Activated B cell treated with CpG ODN at 0.5 μM for 24 hours (primary cell): Measurements from ENCODE around the gene HCST. TPM values are rescaled to one million over a fixed set of nuclear protein-coding genes. Genes with fewer than 3 reads are reported as not detected.

Source experiments
- ATAC-seq: fragments of 200-7000 bp; cut with Tn5 transposase; one replicate; pipeline ENCODE4 v1.10.0; 2021; ENCODE audit warnings: low read depth, mild to moderate bottlenecking, moderate library complexity
- CTCF ChIA-PET: fragments of 350-600 bp; sonication (Branson Sonifier 250); formaldehyde crosslinking; loops from one replicate; lab custom pipeline; 2021; ENCODE audit warnings: antibody characterized with exemption; lab: Charles Lee
- POLR2A ChIA-PET: fragments of 350-600 bp; sonication (Branson Sonifier 250); formaldehyde crosslinking; loops from one replicate; lab custom pipeline; 2021; ENCODE audit warnings: antibody characterized with exemption; lab: Charles Lee
- DNase-seq: peaks from one replicate; pipeline ENCODE4 v3.0.0; 2022
- H3K27ac Mint-ChIP-seq: one replicate; pipeline ENCODE4 v1.8.0; 2020; ENCODE audit warnings: mixed read lengths
- H3K27me3 Mint-ChIP-seq: one replicate; pipeline ENCODE4 v1.8.0; 2021; ENCODE audit warnings: mixed read lengths
- H3K36me3 Mint-ChIP-seq: one replicate; pipeline ENCODE4 v1.8.0; 2021; ENCODE audit warnings: low read depth, mixed read lengths
- H3K4me1 Mint-ChIP-seq: one replicate; pipeline ENCODE4 v1.8.0; 2021; ENCODE audit warnings: mixed read lengths
- H3K4me3 Mint-ChIP-seq: one replicate; pipeline ENCODE4 v1.8.0; 2020; ENCODE audit warnings: mild to moderate bottlenecking, mixed read lengths
- H3K9me3 Mint-ChIP-seq: one replicate; pipeline ENCODE4 v1.8.0; 2020; ENCODE audit warnings: mixed read lengths
- CTCF ChIP-seq: fragments of 200-600 bp; IDR thresholded peaks from one replicate; pipeline ENCODE4 v1.8.0; 2022; ENCODE audit warnings: antibody characterized with exemption, mild to moderate bottlenecking
- intact Hi-C: fragments of 100-400 bp; cut with micrococcal nuclease; formaldehyde crosslinking; loops from one replicate; pipeline ENCODE4 v1.15.1; 2024
- total RNA-seq: library from RNA; stranded (reverse); gene quantifications from 2 replicates; pipeline ENCODE4 v1.2.3, GENCODE V29; 2022

HCST gene
- total RNA-seq, 1 donor from 2014 or later: 2.9 TPM

- ATAC-seq: no peak
- H3K27me3 Mint-ChIP-seq: no peaks in the 10 kb centered on the region
These were observed 23.2 kb downstream of the HCST start for GRCh38 chr19:35925501-35925900.

GRCh38 chr19:35928507-35928906, 26.2 kb downstream of the HCST start:
- H3K36me3 Mint-ChIP-seq: peaks cover 2% of the 10 kb centered on the region
- peak overlapping the region; percentile 91 for H3K27ac Mint-ChIP-seq
- CTCF ChIA-PET: interaction anchor here (2.2 kb wide), 1 partner anchor 46 kb away, joined by 14 read pairs; no protein-coding TSS in a partner anchor
- TF ChIP-seq CTCF: no peak
- peak; percentile 35 for ATAC-seq
- H3K27me3 Mint-ChIP-seq: no peaks in the 10 kb centered on the region
- peak overlapping the region; percentile 59 for H3K4me3 Mint-ChIP-seq
- intact Hi-C loops: loop anchor here (1.0 kb wide), 1 partner anchor 15 kb away; no protein-coding TSS in a partner anchor
- POLR2A ChIA-PET: interaction anchor here (0.7 to 4.8 kb wide), 9 partner anchors 12 to 126 kb away, joined by 3 to 60 read pairs (median 9); partner anchors contain the start of genes HCST, NFKBID and THAP8
- H3K9me3 Mint-ChIP-seq: peaks cover 4% of the 10 kb centered on the region
- peaks cover 46% of the 10 kb centered on the region for H3K4me1 Mint-ChIP-seq
- DNase-seq: no peak

More at GRCh38 chr19:35925501-35925900, 23.2 kb downstream of the HCST start:
- TF ChIP-seq CTCF: no peak
- H3K4me1 Mint-ChIP-seq: peaks cover 34% of the 10 kb centered on the region
- H3K9me3 Mint-ChIP-seq: peaks cover 4% of the 10 kb centered on the region
- no peak for DNase-seq
- H3K36me3 Mint-ChIP-seq: peaks cover 2% of the 10 kb centered on the region
- intact Hi-C loops: no loop called here
- no peak overlapping the region for H3K27ac Mint-ChIP-seq
- POLR2A ChIA-PET: no interaction called here
- no peak overlapping the region for H3K4me3 Mint-ChIP-seq
- CTCF ChIA-PET: interaction anchor here (2.2 kb wide), 1 partner anchor 42 kb away, joined by 10 read pairs; no protein-coding TSS in a partner anchor

GRCh38 chr19:35929876-35930275, 27.5 kb downstream of the HCST start:
- Mint-ChIP-seq H3K27me3 (no peaks in the 10 kb centered on the region), H3K9me3 (peaks cover 4% of the 10 kb centered on the region), H3K36me3 (peaks cover 2% of the 10 kb centered on the region), H3K27ac (peak overlapping the region; percentile 87), H3K4me3 (peak overlapping the region; percentile 48), H3K4me1 (peaks cover 46% of the 10 kb centered on the region)
- ChIA-PET CTCF (interaction anchor here (2.2 kb wide), 1 partner anchor 48 kb away, joined by 14 read pairs; no protein-coding TSS in a partner anchor), POLR2A (interaction anchor here (0.5 to 4.8 kb wide), 7 partner anchors 21 to 185 kb away, joined by 5 to 60 read pairs (median 10); partner anchors contain the start of genes HCST, NFKBID, PSENEN and U2AF1L4)
- ATAC-seq: no peak
- intact Hi-C loops: loop anchor here (2.0 to 10.0 kb wide), 2 partner anchors 185 kb away; partner anchors contain the start of genes OVOL3, POLR2I, PSENEN and TBCB
- TF ChIP-seq CTCF: no peak
- DNase-seq: no peak

- peak overlapping the region; percentile 72 for H3K4me3 Mint-ChIP-seq
- no peak for TF ChIP-seq CTCF
- peak; percentile 94 for ATAC-seq
- H3K27ac Mint-ChIP-seq: peak overlapping the region; percentile 87
- intact Hi-C loops: loop anchor here (1.0 to 10.0 kb wide), 11 partner anchors 32 to 386 kb away; partner anchors contain the start of genes ALKBH6, ARHGAP33, LIN37 and OVOL3
- ChIA-PET CTCF (interaction anchor here (0.7 to 4.9 kb wide), 3 partner anchors 38 to 50 kb away, joined by 3 to 81 read pairs (median 3); no protein-coding TSS in a partner anchor), POLR2A (interaction anchor here (0.6 to 4.8 kb wide), 16 partner anchors 18 to 284 kb away, joined by 3 to 60 read pairs (median 4); partner anchors contain the start of genes HCST, IGFLR1, LIN37 and NFKBID)
- peaks cover 48% of the 10 kb centered on the region for H3K4me1 Mint-ChIP-seq
- H3K36me3 Mint-ChIP-seq: no peaks in the 10 kb centered on the region
- peak; percentile 99 for DNase-seq
- H3K27me3 Mint-ChIP-seq: peaks cover 4% of the 10 kb centered on the region
- H3K9me3 Mint-ChIP-seq: no peaks in the 10 kb centered on the region
These were observed 29.0 kb downstream of the HCST start for GRCh38 chr19:35931161-35931873.
